Liver (tissue), 3 donors: ENCODE data around the gene DGKB.

Experiments used
- EGR1 ChIP-seq, 2 donors: IDR thresholded peaks; 2 replicates each; pipeline ENCODE4 v1.6.1; 2016 to 2018; ENCODE audit warnings: antibody characterized with exemption in 2 of 2, low read depth in 2 of 2
- FOXA2 ChIP-seq: IDR thresholded peaks from 2 replicates; pipeline ENCODE4 v1.6.1; 2016; ENCODE audit warnings: antibody characterized with exemption
- RXRA ChIP-seq, 2 donors: IDR thresholded peaks; 2 replicates each; pipeline ENCODE4 v1.6.1; 2017 to 2018; ENCODE audit warnings: antibody characterized with exemption in 2 of 2, mild to moderate bottlenecking in 1 of 2
- YY1 ChIP-seq: IDR thresholded peaks from 2 replicates; pipeline ENCODE4 v1.6.1; 2016; ENCODE audit warnings: antibody characterized with exemption, mild to moderate bottlenecking
- TF ChIP-seq, protein P1 (sequence below): fragments of 150-350 bp; IDR thresholded peaks from 2 replicates; pipeline ENCODE4 v1.5.1; 2017; ENCODE audit warnings: improper control_type of control experiment, low read depth, low read length; ENCODE audit not compliant: missing input control
- donor health status: healthy.
- donor health status: healthy.

DNA sequence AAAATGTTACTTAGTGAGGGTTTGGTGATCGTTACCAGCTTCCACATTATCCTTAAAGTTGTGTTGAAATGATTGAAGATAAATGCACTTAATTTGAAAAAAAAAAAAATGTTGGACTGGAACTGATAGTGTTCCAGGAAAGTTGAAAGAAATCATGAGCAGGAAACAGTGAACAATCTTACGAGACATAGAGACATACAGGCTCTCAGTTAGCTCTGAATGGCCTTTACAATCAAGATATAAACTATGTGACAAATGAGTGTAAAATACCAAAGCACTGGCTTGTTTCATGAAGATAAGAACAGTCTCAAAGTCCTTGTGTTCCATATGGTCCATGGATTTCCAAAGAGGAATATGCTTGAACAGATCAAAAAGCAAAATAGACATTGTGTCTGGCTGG lies 483.0 kb downstream of the DGKB start:
- TF ChIP-seq, protein P1, sequence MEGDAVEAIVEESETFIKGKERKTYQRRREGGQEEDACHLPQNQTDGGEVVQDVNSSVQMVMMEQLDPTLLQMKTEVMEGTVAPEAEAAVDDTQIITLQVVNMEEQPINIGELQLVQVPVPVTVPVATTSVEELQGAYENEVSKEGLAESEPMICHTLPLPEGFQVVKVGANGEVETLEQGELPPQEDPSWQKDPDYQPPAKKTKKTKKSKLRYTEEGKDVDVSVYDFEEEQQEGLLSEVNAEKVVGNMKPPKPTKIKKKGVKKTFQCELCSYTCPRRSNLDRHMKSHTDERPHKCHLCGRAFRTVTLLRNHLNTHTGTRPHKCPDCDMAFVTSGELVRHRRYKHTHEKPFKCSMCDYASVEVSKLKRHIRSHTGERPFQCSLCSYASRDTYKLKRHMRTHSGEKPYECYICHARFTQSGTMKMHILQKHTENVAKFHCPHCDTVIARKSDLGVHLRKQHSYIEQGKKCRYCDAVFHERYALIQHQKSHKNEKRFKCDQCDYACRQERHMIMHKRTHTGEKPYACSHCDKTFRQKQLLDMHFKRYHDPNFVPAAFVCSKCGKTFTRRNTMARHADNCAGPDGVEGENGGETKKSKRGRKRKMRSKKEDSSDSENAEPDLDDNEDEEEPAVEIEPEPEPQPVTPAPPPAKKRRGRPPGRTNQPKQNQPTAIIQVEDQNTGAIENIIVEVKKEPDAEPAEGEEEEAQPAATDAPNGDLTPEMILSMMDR = no peak
- TF ChIP-seq YY1 (no peak), FOXA2 (no peak), RXRA (IDR thresholded peaks at IDR 0.05) (no peak), EGR1 (IDR thresholded peaks at IDR 0.05; ENCODE audit: low read depth in 2 of 2) (no peak)
